ENCODE measurements around the gene TLK1.

- TF ChIP-seq POLR2A (IDR thresholded peaks at IDR 0.05) (no peak), CTCF (IDR thresholded peaks at IDR 0.05) (no peak)
These were observed at the start of gene TLK1 for GRCh38 chr2:171160119-171160955.

All from sigmoid colon (tissue), 3 donors.